SK-N-SH (cell line): ENCODE results near the gene FIBIN.
"Not testable (repeated sequence)": the region's sequence is repeated elsewhere in the genome, so short reads cannot be mapped to it uniquely, and the experiment has no call there.

Source experiments
- EP300 ChIP-seq, 2 experiments: IDR thresholded peaks; 2 replicates each; pipeline versions ENCODE4 v1.4.0 to v1.6.1; 2012; ENCODE audit warnings: borderline replicate concordance in 1 of 2, low read depth in 1 of 2, low read length in 1 of 2
- EZH2phosphoT487 ChIP-seq: fragments of 200-600 bp; sonication (generic); IDR thresholded peaks from 2 replicates; pipeline ENCODE4 v1.6.1; 2017; ENCODE audit warnings: low read depth, mixed run types, mild to moderate bottlenecking, antibody characterized with exemption, moderate library complexity, borderline replicate concordance
- GABPA ChIP-seq: IDR thresholded peaks from 2 replicates; pipeline ENCODE4 v1.4.0; 2012; ENCODE audit warnings: low read depth, mild to moderate bottlenecking
- JUND ChIP-seq: IDR thresholded peaks from 2 replicates; pipeline ENCODE4 v1.4.0; 2012
- MXI1 ChIP-seq: IDR thresholded peaks from 2 replicates; pipeline ENCODE4 v1.6.1; 2012; ENCODE audit warnings: mild to moderate bottlenecking, low read depth, low read length, improper control_type of control experiment
- USF1 ChIP-seq: IDR thresholded peaks from 2 replicates; pipeline ENCODE4 v1.4.0; 2012; ENCODE audit warnings: low read depth, borderline replicate concordance
- TF ChIP-seq, protein P1 (sequence below): fragments of 200-600 bp; sonication (generic); IDR thresholded peaks from 2 replicates; pipeline ENCODE4 v1.6.1; 2017; ENCODE audit warnings: antibody characterized with exemption, mild to moderate bottlenecking, moderate library complexity
- TF ChIP-seq, protein P2 (sequence below): IDR thresholded peaks from 2 replicates; pipeline ENCODE4 v1.4.0; 2012; ENCODE audit warnings: low read depth

GRCh38 chr11:27001136-27001730 is 7.3 kb downstream of the FIBIN start:
- not testable (repeated sequence) for TF ChIP-seq EP300 (IDR thresholded peaks at IDR 0.05; ENCODE audit: borderline replicate concordance in 1 of 2, low read depth in 1 of 2, low read length in 1 of 2); EZH2phosphoT487; USF1; JUND; GABPA; MXI1
- TF ChIP-seq, protein P1, sequence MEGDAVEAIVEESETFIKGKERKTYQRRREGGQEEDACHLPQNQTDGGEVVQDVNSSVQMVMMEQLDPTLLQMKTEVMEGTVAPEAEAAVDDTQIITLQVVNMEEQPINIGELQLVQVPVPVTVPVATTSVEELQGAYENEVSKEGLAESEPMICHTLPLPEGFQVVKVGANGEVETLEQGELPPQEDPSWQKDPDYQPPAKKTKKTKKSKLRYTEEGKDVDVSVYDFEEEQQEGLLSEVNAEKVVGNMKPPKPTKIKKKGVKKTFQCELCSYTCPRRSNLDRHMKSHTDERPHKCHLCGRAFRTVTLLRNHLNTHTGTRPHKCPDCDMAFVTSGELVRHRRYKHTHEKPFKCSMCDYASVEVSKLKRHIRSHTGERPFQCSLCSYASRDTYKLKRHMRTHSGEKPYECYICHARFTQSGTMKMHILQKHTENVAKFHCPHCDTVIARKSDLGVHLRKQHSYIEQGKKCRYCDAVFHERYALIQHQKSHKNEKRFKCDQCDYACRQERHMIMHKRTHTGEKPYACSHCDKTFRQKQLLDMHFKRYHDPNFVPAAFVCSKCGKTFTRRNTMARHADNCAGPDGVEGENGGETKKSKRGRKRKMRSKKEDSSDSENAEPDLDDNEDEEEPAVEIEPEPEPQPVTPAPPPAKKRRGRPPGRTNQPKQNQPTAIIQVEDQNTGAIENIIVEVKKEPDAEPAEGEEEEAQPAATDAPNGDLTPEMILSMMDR = not testable (repeated sequence)
- TF ChIP-seq, protein P2, sequence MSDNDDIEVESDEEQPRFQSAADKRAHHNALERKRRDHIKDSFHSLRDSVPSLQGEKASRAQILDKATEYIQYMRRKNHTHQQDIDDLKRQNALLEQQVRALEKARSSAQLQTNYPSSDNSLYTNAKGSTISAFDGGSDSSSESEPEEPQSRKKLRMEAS = not testable (repeated sequence)
